Raji (cell line): ENCODE results near the gene LSP1.

Experiments
- POLR2A ChIP-seq: IDR thresholded peaks from 2 replicates; pipeline ENCODE4 v1.6.1; 2011; ENCODE audit warnings: low read depth, low read length, control low read depth; ENCODE audit not compliant: insufficient read depth

LSP1 gene

DNA sequence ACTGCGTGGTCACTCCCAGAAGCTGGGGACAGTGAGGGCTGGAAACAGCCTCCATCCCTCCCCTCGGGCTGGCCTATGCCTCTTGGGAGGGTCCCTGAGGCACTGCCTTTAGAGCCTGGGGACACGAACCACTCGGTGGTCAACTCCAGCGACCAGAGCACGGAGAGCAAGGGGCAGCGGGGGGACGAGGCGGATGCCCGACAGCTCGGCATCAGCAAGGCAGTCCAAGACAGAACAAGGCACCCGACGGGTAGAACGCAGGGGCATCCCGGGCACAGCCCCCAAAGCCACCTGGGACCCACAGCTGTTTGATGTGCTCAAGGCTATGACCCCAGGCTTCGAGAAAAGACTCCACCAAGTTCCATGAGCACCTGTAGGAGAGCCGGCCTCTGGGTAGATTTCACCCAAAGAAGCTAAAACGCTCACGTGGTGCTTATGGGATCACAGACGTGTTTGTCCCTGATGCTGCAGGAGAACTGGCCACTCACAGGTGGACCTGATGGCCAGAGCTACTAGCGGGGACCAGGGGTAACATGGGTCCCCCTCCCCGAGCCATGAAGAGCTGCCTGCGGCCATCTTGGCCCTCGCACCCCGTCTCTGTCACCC, 510 bp upstream of the LSP1 start:
- TF ChIP-seq POLR2A: no peak

DNA sequence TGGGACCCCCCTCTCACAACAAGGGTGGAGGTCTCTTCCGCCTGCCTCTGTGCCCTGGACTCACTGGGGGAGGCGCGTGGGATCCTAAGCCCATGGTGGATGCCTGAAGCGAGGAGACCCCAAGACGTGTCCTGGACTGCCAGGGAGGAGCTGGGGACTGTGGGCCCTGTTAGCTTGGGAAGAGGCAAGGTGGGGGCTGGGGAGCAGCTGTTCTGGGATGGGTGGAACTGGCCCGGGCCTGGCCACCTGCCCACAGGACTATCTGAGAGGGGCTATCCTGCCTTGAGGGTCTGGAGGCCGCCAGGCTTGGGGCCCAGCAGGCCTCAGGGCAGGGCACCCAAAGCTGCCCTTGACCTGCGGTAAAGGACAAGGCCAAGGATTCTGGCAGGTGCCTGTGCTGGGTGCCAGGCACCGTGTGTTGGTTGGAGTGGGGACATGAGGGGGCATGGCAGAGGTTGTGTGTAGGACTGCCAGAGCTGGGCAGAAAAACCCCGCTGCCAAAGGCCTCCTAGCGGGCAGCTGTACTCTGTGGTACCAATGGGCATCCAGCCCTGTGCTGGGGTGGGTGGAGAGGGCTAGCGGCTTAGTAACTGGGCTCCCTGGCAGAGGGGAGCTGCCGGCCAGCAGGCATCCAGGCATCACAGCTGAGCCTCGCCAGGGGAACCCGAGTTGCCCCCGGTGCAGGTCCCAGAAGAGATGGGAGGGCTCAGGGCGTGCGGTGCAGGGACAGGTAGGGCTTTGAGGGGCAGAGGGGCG, 670 bp downstream of the LSP1 start:
- no peak for TF ChIP-seq POLR2A

DNA sequence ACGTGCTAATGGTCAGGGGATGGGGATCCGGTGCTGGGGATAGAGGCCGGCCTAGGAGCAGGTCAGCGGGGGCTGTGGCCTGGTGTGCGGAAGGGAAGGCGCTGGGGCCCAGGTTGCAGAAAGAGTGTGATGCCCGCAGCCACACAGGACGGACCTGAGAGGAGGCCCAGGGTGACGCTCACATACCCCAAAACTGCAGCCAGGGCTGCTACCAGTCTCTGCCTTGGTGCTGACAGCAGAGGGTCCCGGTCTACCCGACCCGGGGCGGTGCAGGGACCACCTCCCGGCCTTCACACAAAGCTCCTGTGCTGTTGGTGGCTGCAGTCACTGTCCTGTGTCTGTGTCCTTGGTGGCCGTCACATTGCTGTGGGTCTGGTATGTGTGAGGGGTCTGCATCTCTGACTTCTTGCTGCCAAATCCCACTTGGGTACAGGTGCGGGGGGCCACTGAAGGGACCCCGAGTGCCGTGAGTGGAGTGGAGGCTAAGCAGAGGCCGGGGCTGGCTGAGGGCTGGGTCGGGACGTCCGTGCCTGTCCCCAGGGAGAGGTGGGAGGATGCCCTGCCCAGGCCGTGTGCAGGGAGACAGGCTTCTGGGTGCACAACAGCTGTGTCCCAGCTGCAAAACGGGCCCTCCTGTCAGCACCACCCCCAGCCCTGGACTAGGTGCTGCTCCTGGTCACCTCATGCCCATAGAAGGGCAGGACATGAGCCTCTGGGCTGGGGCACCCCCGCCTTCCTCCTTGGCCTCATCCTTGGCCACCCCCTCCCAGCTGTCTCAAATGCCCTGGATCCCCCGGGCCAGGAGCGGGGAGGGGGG, 1.5 kb downstream of the LSP1 start:
- no peak for TF ChIP-seq POLR2A

DNA sequence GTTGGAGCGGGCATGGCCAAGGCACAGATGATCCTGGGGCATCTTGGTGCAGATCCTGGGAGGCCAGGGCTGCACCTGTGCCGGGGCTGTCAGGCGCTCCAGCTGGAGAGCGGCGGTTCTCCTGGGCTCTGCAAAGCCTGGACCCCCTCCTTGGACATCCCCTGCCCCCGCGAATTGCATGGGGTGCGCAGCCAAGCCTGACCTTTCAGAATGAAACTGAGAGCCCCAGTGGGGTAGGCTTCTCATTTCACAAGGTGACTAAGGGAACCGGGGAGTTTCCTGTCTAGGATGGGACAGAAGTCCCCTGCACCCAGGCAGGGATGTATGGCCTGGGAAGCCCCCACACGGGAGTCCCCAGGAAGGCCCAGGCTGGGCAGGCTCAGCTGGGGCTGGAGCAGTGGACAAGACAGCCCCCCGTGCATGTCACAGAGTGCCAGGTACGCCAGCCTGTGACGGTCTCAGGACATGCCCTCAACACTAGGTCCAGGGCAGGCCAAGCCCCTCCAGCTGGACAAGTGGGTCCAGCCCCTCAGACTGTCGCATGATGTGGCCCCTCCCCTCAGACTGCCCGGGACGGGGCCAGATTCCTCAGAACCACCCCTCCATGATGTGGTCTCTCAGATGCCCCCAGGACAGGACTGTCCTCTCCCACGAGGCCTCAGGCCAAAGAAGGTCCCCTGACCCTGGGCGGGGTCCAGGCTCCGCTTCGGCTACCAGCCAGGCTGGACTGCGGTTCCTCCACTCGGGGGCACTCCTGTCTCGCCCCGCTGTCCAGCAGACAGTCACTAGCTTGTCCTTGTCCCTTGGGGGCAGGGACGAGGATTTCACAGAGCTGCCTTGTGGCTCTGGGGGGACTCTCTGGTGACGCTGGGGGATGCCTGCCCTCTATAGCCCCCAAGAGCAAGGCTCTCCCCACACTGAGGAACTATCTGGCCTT, 2.3 kb downstream of the LSP1 start:
- no peak for TF ChIP-seq POLR2A

DNA sequence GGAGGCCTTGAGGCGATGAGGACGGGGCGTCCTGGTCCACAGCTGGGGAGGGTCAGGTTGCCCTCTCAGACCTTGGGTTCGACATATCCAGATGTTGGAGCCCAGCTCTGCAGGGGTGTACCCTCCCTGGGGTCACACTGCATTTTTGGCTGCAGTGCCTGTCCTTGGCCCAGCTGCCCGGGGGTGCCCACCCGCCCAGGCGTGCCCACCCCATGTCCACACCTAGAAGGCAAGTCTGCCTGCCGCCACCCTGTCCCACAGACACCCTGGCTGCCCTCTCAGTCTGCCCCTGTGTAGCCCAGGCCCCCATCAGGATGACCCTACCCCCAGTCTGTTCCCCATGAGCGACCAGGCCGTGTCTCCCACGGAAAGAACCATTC, 3.0 kb downstream of the LSP1 start:
- TF ChIP-seq POLR2A: no peak

DNA sequence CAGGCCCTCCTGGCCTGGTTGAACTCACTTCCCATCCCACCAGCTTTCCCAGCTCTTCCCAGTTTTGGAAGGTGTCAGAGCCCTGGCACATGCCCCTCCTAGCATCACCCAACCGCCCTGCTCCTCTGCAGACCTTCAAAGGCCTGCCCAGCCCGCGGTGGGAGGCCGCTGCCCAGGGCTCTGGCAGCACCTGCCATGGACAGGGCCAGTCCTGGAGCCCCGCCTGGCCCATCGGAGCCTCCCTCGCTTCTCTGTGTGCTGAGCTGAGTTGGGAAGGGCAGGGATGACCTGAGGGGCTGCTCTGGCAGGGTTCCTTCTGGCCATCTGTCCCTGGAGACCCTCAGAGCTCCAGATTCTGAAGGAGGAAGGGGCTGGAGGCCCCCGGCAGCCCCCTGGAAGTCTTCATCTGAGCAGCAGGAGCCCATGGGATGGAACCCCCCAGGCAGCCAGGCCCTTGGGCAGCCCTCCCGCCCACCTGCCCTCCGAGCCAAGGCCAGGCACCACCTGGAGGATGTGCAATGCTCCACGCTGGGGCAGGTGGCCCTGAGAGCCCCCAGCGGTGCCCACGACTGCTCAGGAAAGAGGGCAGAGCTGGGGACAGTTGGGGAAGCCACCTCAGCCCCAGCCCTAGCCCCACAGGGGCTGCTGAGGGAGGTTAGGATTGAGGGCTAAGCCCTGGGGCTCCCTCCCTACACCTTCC, 3.6 kb downstream of the LSP1 start:
- TF ChIP-seq POLR2A: no peak

DNA sequence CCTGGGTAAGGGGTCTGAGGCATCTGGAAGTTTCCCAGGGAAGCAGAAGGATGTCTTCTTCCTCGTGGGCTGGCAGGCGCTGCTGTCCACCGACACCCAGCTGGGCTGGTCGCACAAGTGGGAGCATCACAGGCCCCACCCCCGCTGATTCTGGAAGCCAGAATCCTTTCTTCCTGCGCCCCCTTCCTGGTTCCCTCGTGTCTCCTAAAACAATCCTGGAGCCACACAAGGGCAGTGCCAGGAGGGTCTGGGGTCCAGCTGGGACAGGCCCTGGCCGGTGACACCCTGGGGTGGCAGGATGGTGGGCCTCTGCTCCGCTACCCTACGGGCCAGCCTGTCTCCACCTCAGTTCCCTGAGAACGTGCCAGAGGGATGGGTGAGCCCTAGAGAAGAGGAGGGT, 4.2 kb downstream of the LSP1 start:
- no peak for TF ChIP-seq POLR2A

DNA sequence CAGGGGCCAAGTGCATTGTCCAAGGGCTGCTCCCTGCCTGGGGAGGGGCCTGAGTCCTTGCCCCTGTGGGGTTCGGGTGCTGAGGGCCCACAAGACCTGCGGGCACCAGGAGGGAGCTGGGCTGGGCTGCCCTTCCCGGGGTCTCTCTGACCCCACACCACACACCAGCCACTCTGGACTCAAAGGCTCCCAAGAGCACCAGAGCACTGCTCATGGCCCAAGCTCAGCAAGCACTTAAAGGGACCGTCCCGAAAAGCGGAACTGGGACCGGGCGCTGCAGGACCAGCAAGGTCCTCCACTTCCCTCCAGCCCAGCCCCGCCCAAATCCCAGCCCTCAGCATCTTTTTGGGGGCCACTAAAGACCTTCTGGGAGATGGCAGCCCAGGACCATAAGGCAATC, 5.3 kb downstream of the LSP1 start:
- no peak for TF ChIP-seq POLR2A

DNA sequence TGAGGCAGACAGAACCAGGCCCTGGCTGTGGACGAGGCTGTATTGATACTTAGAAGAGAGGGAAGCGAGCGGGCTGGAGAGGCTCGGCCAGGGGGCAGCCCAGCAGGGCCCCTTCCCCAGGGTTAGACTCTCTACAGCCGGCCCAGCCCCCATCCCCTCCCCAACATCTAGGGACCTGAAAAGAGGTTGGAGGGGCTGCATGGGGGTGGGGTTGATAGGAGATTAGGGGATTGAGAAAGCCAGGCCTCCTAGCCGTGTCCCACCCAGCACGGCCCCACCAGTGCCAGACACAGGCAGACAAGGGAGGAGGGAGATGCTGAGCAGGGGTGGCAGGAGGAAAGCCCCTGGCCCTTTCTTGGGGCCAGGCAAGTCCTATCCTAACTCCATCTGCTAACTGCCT, 5.7 kb downstream of the LSP1 start:
- no peak for TF ChIP-seq POLR2A

DNA sequence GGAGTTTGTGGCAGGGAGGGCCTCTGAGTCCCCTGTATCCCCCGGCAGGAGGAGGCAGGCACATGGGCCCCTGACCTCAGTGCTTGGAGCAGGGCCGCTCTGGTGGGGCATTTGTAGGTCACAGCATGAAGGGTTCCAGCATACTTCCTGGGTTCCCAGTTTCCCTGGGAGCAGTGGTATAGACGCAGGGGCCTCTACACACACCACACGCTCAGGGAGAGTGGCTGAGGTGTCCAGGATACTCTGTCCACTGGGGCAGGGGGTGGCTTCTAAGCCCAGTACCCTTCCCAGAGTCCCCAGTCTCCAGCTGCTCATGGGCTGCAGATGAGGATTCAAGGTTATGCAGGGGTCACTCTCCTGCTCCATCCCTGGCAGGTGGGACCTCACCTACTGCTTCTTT, 6.1 kb downstream of the LSP1 start:
- no peak for TF ChIP-seq POLR2A

DNA sequence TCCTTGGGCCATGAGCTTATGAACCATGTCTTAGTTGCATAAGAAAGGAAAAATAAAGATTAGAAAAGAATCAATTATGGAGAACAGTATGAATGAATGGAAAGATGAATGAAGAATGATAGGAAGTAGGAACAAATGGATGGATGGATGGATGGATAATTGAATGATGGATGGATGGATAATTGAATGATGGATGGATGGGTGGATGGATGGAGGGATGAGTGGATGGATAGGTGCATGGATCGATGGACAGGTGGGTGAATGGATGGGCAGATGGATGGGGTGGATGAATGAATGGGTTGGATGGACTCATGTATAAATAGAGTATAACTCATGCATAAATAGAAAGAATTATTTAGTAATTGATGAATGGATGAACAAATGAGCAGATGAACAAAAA, 7.2 kb downstream of the LSP1 start:
- TF ChIP-seq POLR2A: no peak

DNA sequence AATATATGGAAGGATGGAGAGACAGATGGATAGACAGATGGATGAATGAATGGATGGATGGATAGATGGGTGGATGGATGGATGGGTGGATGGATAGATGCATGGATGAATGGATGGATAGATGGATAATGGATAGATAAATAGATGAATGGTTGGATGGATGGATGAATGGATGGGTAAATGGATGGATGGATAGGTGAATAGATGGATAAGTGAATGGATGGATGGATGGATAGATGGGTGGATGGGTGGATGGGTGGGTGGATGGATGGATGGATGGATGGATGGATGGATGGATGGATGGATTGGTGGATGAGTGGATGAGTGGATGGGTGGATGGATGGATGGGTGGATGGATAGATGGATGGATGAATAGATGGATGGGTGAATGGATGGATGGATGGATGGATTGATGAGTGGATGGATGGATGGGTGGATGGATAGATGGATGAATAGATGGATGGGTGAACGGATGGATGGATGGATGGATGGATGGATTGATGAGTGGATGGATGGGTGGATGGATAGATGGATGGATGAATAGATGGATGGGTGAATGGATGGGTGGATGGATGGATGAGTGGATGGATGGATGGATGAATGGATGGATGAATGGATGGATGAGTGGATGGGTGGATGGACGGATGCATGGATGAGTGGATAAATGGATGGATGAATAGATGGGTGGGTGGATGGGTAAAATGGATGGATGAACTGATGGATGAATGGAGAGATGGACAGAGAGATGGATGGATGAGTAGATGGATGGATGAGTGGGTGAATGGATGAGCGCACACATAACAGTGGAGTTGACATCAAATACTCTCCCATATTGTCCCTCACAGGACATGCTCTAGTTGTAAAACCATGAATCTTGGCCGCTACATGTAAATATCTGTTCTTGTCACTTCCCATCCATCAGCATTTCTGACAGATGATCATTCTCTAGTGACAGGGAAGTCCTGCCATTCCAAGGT, 8.8 kb downstream of the LSP1 start:
- TF ChIP-seq POLR2A: no peak
